HCT116 (cell line): Measurements from ENCODE around the gene DCAF6. TPM values are rescaled to one million over a fixed set of nuclear protein-coding genes. Genes with fewer than 3 reads are reported as not detected.

Experiments
- ATAC-seq: fragments of 200-7000 bp; cut with Tn5 transposase; 2 replicates; pipeline ENCODE4 v1.9.1; 2020; ENCODE audit warnings: mild to moderate bottlenecking, moderate library complexity
- BruUV-seq: library from RNA; stranded (reverse); fragments of 400-500 nt; replicated peaks from 2 replicates; lab custom pipeline; 2021; lab: Mats Ljungman, UMichigan
- CTCF ChIA-PET: fragments of 300-600 bp; sonication (Branson Sonifier 250); formaldehyde crosslinking; loops from one replicate; lab custom pipeline; 2021; ENCODE audit warnings: antibody characterized with exemption; lab: Charles Lee
- POLR2A ChIA-PET: fragments of 300-600, 350-600 bp; sonication (Branson Sonifier 250); formaldehyde crosslinking; loops from one replicate; lab custom pipeline; 2021; ENCODE audit warnings: antibody characterized with exemption; lab: Charles Lee
- RAD21 ChIA-PET, 2 experiments: fragments of 300-600 bp; sonication (Branson Sonifier 250); formaldehyde crosslinking; loops; one replicate each; lab custom pipeline; 2023; ENCODE audit warnings: low total read pairs in 2 of 2; ENCODE audit not compliant: uncharacterized antibody in 2 of 2, unreplicated experiment in 2 of 2, low non-redundant PET in 1 of 2; lab: Charles Lee
- DNase-seq: peaks from one replicate; pipeline ENCODE4 v3.0.0-alpha.2; 2010; ENCODE audit warnings: low read depth, low spot score
- H2AFZ ChIP-seq: fragments of 200-600 bp; shearing (Covaris generic), sonication (generic); 2 replicates; pipeline ENCODE4 v1.6.1; 2017; ENCODE audit warnings: low read depth, mixed run types, mixed read lengths, antibody characterized with exemption, low read length; ENCODE audit not compliant: poor library complexity, severe bottlenecking
- H3K27ac ChIP-seq: 2 replicates; pipeline ENCODE4 v1.5.1; 2012; ENCODE audit warnings: low read depth, low read length
- H3K27me3 ChIP-seq: fragments of 200-600 bp; sonication (generic); 2 replicates; pipeline ENCODE4 v1.6.1; 2016; ENCODE audit warnings: mixed run types, low read length, mixed read lengths; ENCODE audit not compliant: insufficient read depth
- H3K36me3 ChIP-seq, 2 experiments: fragments of 200-500 bp in 1 of 2; fragments of 200-600 bp in 1 of 2; sonication (Bioruptor generic) in 1 of 2; sonication (generic) in 1 of 2; 2 replicates each; pipeline versions ENCODE4 v1.5.1 to v1.6.1; 2014 to 2016; ENCODE audit warnings: low read length in 2 of 2, inconsistent platforms in 1 of 2, mixed read lengths in 1 of 2, mixed run types in 1 of 2; ENCODE audit not compliant: insufficient read depth in 2 of 2, control insufficient read depth in 1 of 2
- H3K4me1 ChIP-seq, 2 experiments: fragments of 200-600 bp in 1 of 2; sonication (generic) in 1 of 2; 2 replicates each; pipeline versions ENCODE4 v1.5.1 to v1.6.1; 2012 to 2017; ENCODE audit warnings: low read length in 2 of 2, inconsistent platforms in 1 of 2, mild to moderate bottlenecking in 1 of 2, mixed read lengths in 1 of 2, mixed run types in 1 of 2, moderate library complexity in 1 of 2; ENCODE audit not compliant: insufficient read depth in 2 of 2, control insufficient read depth in 1 of 2
- H3K4me2 ChIP-seq: fragments of 200-600 bp; sonication (generic); 2 replicates; pipeline ENCODE4 v1.6.1; 2017; ENCODE audit warnings: mixed run types, low read length, mixed read lengths
- H3K4me3 ChIP-seq, 2 experiments: fragments of 200-600 bp in 1 of 2; sonication (generic) in 1 of 2; replicated peaks in 1 of 2; 2 replicates each; pipeline ENCODE4 v1.5.1; 2011 to 2016; ENCODE audit warnings: low read length in 2 of 2, control low read depth in 1 of 2, low read depth in 1 of 2, mild to moderate bottlenecking in 1 of 2, mixed read lengths in 1 of 2, mixed run types in 1 of 2
- H3K79me2 ChIP-seq: fragments of 200-600 bp; sonication (generic); 2 replicates; pipeline ENCODE4 v1.6.1; 2017; ENCODE audit warnings: mild to moderate bottlenecking, mixed run types, low read length, moderate library complexity, mixed read lengths; ENCODE audit not compliant: insufficient read depth
- H3K9ac ChIP-seq: fragments of 200-600 bp; sonication (generic); 2 replicates; pipeline ENCODE4 v1.6.1; 2016; ENCODE audit warnings: low read length, mixed read lengths
- H3K9me2 ChIP-seq: fragments of 200-600 bp; sonication (generic), shearing (Covaris generic); 2 replicates; pipeline ENCODE4 v1.6.1; 2017; ENCODE audit warnings: mixed run types, mild to moderate bottlenecking, moderate library complexity; ENCODE audit not compliant: insufficient read depth
- H3K9me3 ChIP-seq, 2 experiments: fragments of 200-500 bp in 1 of 2; fragments of 200-600 bp in 1 of 2; sonication (Bioruptor generic) in 1 of 2; sonication (generic) in 1 of 2; 2 replicates each; pipeline ENCODE4 v1.6.1; 2014 to 2017; ENCODE audit warnings: low read length in 2 of 2, mixed read lengths in 2 of 2, inconsistent platforms in 1 of 2, low read depth in 1 of 2, mild to moderate bottlenecking in 1 of 2, mixed run types in 1 of 2, moderate library complexity in 1 of 2; ENCODE audit not compliant: control insufficient read depth in 1 of 2, insufficient read depth in 1 of 2
- H4K20me1 ChIP-seq: fragments of 200-600 bp; sonication (generic), shearing (Covaris generic); 2 replicates; pipeline ENCODE4 v1.6.1; 2017; ENCODE audit warnings: mixed run types, mild to moderate bottlenecking, moderate library complexity; ENCODE audit not compliant: insufficient read depth
- CBX3 ChIP-seq: IDR thresholded peaks from 2 replicates; pipeline ENCODE4 v1.6.1; 2012; ENCODE audit warnings: low read depth
- CEBPB ChIP-seq: IDR thresholded peaks from 2 replicates; pipeline ENCODE4 v1.6.1; 2012; ENCODE audit warnings: low read depth
- ELF1 ChIP-seq: IDR thresholded peaks from 2 replicates; pipeline ENCODE4 v1.6.1; 2012; ENCODE audit warnings: low read depth, borderline replicate concordance
- FOSL1 ChIP-seq: IDR thresholded peaks from 2 replicates; pipeline ENCODE4 v1.6.1; 2012; ENCODE audit warnings: low read depth
- JUND ChIP-seq: IDR thresholded peaks from 2 replicates; pipeline ENCODE4 v1.6.1; 2012
- POLR2A ChIP-seq: IDR thresholded peaks from 2 replicates; pipeline ENCODE4 v1.7.0; 2011; ENCODE audit warnings: borderline replicate concordance; ENCODE audit not compliant: insufficient read depth, insufficient read length; ENCODE audit errors: extremely low read depth
- POLR2AphosphoS5 ChIP-seq: IDR thresholded peaks from 2 replicates; pipeline ENCODE4 v1.6.1; 2011; ENCODE audit warnings: mild to moderate bottlenecking, low read depth, low read length, moderate library complexity
- SP1 ChIP-seq: IDR thresholded peaks from 2 replicates; pipeline ENCODE4 v1.6.1; 2012; ENCODE audit warnings: low read depth
- intact Hi-C: fragments of 100-400 bp; cut with micrococcal nuclease; formaldehyde crosslinking; loops from 2 replicates; pipeline ENCODE4 v1.10.0; 2022
- total RNA-seq: library from RNA; stranded (reverse); gene quantifications from one replicate; pipeline ENCODE4 v1.2.1, GENCODE V29; 2021; ENCODE audit not compliant: unreplicated experiment
- TF ChIP-seq, protein P1 (sequence below): IDR thresholded peaks from 2 replicates; pipeline ENCODE4 v1.6.1; 2012
- TF ChIP-seq, protein P2 (sequence below), 3 experiments: fragments of 200-600 bp in 1 of 3; sonication (generic) in 1 of 3; IDR thresholded peaks in 2 of 3; conservative IDR thresholded peaks in 1 of 3; 2 replicates each; pipeline ENCODE4 v1.5.1; 2012 to 2017; ENCODE audit warnings: low read depth in 2 of 3, low read length in 2 of 3, antibody characterized with exemption in 1 of 3, borderline replicate concordance in 1 of 3, control low read depth in 1 of 3, mild to moderate bottlenecking in 1 of 3, mixed read lengths in 1 of 3, mixed run types in 1 of 3, moderate library complexity in 1 of 3; ENCODE audit not compliant: insufficient read depth in 1 of 3
- TF ChIP-seq, protein P3 (sequence below): IDR thresholded peaks from 2 replicates; pipeline ENCODE4 v1.6.1; 2012; ENCODE audit warnings: low read depth
- TF ChIP-seq, protein P4 (sequence below): IDR thresholded peaks from 2 replicates; pipeline ENCODE4 v1.6.1; 2011; ENCODE audit warnings: mild to moderate bottlenecking, low read length, moderate library complexity; ENCODE audit not compliant: insufficient replicate concordance; ENCODE audit errors: extremely low read depth

DCAF6 gene
- total RNA-seq, 1 experiment from 2014 or later: 34.2 TPM

DNA sequence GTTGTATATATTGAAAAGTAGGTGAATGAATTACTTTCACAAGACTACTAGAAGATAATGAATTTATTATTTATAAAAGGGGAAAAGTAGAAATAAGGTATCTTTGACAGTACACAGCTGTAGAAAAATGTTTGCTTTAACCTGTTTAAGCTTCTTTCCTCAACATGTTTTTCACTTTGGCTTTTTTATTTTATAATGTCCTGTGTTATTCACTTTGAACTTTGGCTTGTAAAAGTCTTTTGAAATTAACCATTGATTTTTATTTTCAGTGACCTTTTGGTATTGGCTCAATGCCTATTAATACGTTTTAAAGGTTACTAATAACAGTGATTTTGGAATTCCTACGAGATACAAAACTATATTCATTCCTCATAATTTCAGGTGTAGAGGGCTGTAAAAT is 58.1 kb downstream of the DCAF6 start:
- H3K9me2 ChIP-seq: no peaks in the 10 kb centered on the region
- TF ChIP-seq JUND (no peak), FOSL1 (no peak), ELF1 (no peak), POLR2AphosphoS5 (no peak), POLR2A (no peak), CBX3 (no peak), CEBPB (no peak), SP1 (no peak)
- TF ChIP-seq, protein P1, sequence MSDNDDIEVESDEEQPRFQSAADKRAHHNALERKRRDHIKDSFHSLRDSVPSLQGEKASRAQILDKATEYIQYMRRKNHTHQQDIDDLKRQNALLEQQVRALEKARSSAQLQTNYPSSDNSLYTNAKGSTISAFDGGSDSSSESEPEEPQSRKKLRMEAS: no peak
- TF ChIP-seq, protein P2, sequence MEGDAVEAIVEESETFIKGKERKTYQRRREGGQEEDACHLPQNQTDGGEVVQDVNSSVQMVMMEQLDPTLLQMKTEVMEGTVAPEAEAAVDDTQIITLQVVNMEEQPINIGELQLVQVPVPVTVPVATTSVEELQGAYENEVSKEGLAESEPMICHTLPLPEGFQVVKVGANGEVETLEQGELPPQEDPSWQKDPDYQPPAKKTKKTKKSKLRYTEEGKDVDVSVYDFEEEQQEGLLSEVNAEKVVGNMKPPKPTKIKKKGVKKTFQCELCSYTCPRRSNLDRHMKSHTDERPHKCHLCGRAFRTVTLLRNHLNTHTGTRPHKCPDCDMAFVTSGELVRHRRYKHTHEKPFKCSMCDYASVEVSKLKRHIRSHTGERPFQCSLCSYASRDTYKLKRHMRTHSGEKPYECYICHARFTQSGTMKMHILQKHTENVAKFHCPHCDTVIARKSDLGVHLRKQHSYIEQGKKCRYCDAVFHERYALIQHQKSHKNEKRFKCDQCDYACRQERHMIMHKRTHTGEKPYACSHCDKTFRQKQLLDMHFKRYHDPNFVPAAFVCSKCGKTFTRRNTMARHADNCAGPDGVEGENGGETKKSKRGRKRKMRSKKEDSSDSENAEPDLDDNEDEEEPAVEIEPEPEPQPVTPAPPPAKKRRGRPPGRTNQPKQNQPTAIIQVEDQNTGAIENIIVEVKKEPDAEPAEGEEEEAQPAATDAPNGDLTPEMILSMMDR (IDR thresholded peaks at IDR 0.05 in 2 of 3, conservative IDR thresholded peaks at IDR 0.05 in 1 of 3; ENCODE audit: borderline replicate concordance in 1 of 3, insufficient read depth in 1 of 3, low read depth in 2 of 3, low read length in 2 of 3): no peak
- TF ChIP-seq, protein P3, sequence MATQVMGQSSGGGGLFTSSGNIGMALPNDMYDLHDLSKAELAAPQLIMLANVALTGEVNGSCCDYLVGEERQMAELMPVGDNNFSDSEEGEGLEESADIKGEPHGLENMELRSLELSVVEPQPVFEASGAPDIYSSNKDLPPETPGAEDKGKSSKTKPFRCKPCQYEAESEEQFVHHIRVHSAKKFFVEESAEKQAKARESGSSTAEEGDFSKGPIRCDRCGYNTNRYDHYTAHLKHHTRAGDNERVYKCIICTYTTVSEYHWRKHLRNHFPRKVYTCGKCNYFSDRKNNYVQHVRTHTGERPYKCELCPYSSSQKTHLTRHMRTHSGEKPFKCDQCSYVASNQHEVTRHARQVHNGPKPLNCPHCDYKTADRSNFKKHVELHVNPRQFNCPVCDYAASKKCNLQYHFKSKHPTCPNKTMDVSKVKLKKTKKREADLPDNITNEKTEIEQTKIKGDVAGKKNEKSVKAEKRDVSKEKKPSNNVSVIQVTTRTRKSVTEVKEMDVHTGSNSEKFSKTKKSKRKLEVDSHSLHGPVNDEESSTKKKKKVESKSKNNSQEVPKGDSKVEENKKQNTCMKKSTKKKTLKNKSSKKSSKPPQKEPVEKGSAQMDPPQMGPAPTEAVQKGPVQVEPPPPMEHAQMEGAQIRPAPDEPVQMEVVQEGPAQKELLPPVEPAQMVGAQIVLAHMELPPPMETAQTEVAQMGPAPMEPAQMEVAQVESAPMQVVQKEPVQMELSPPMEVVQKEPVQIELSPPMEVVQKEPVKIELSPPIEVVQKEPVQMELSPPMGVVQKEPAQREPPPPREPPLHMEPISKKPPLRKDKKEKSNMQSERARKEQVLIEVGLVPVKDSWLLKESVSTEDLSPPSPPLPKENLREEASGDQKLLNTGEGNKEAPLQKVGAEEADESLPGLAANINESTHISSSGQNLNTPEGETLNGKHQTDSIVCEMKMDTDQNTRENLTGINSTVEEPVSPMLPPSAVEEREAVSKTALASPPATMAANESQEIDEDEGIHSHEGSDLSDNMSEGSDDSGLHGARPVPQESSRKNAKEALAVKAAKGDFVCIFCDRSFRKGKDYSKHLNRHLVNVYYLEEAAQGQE: no peak
- TF ChIP-seq, protein P4, sequence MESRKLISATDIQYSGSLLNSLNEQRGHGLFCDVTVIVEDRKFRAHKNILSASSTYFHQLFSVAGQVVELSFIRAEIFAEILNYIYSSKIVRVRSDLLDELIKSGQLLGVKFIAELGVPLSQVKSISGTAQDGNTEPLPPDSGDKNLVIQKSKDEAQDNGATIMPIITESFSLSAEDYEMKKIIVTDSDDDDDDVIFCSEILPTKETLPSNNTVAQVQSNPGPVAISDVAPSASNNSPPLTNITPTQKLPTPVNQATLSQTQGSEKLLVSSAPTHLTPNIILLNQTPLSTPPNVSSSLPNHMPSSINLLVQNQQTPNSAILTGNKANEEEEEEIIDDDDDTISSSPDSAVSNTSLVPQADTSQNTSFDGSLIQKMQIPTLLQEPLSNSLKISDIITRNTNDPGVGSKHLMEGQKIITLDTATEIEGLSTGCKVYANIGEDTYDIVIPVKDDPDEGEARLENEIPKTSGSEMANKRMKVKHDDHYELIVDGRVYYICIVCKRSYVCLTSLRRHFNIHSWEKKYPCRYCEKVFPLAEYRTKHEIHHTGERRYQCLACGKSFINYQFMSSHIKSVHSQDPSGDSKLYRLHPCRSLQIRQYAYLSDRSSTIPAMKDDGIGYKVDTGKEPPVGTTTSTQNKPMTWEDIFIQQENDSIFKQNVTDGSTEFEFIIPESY: no peak
- TF ChIP-seq, all 23 proteins: peak for 0
- intact Hi-C loops: loop anchor here (5.0 kb wide), 1 partner anchor 267 kb away; no protein-coding TSS in a partner anchor
- ATAC-seq (no peak), DNase-seq (no peak)
- H3K9me3 ChIP-seq: no peaks in the 10 kb centered on the region
- H2AFZ ChIP-seq: no peak overlapping the region
- no peak overlapping the region for H3K4me2 ChIP-seq
- H3K27ac ChIP-seq: no peak overlapping the region
- H3K36me3 ChIP-seq: peaks cover 4% of the 10 kb centered on the region in 2 experiments; a peak in 3 of 4 replicates
- H3K27me3 ChIP-seq: no peaks in the 10 kb centered on the region
- ChIA-PET RAD21 (no interaction called here), POLR2A (no interaction called here), CTCF (no interaction called here)
- no peaks in the 10 kb centered on the region for H3K4me1 ChIP-seq
- H3K4me3 ChIP-seq: no peak overlapping the region
- H3K9ac ChIP-seq: no peak overlapping the region
- H3K79me2 ChIP-seq: no peaks in the 10 kb centered on the region
- BruUV-seq: no TSS peak
- no peaks in the 10 kb centered on the region for H4K20me1 ChIP-seq
